ENCODE results near the gene ELFN2.

Gene ELFN2

DNA sequence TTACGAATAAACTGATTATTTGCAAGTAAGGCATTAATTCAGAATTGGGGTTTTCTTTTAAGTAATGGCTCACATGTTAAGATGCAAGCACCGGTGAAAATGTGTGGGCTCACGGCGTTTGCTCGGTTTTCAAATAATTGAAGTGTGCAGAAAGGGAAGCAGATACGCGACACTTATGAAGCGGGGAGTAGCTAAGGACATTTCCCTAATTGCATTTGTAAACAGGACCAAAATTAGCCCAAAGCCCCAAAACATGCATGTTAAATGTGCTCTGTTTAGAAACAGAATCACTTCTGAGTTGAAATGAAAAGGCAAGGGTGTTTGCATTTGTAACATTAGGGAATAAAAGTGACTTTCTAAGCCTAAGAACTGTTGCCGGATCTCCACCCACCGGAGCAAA, 61.3 kb downstream of the ELFN2 start:
- H3K27ac ChIP-seq, result no peak overlapping the region
- TF ChIP-seq ZFX (IDR thresholded peaks at IDR 0.05; ENCODE audit: borderline replicate concordance), result no peak
- TF ChIP-seq, protein P1, sequence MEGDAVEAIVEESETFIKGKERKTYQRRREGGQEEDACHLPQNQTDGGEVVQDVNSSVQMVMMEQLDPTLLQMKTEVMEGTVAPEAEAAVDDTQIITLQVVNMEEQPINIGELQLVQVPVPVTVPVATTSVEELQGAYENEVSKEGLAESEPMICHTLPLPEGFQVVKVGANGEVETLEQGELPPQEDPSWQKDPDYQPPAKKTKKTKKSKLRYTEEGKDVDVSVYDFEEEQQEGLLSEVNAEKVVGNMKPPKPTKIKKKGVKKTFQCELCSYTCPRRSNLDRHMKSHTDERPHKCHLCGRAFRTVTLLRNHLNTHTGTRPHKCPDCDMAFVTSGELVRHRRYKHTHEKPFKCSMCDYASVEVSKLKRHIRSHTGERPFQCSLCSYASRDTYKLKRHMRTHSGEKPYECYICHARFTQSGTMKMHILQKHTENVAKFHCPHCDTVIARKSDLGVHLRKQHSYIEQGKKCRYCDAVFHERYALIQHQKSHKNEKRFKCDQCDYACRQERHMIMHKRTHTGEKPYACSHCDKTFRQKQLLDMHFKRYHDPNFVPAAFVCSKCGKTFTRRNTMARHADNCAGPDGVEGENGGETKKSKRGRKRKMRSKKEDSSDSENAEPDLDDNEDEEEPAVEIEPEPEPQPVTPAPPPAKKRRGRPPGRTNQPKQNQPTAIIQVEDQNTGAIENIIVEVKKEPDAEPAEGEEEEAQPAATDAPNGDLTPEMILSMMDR (IDR thresholded peaks at IDR 0.05), result no peak

DNA sequence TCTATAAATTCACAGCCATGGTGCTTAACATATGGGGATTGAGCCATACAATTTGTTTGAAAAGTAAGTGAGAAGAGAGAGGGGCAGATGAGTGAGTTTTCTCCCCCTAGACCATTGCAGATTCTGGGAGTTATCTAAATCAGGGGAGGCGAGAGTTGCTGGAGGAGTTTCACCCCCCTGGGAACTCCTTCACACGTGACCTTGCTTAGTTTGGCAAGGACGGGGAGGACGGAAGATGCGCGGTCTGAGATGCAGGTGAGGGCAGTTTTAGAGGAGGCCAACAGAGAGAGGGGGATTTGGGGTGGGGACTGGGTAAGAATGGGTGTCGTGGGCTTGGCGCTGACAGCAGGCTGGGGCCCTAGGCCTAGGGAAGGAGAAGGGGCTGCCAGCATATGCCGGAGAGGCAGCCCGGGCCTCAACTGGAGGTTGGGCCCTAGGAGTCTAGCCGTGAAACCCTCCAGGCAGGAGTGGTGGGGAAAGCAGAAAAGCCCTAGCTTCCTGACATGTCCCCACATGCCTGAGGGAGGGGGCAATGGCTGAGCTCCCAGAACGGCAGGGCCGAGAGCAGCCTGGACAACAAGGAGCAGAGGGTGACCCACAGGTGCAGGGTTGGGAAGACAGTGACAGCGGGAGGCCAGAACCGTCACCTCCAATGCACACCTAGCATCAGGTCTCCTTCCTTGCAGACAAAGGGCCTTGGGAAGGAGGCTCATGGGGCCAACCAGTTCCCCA, 63.9 kb downstream of the ELFN2 start:
- H3K27ac ChIP-seq, result no peak overlapping the region
- TF ChIP-seq, protein P1 (IDR thresholded peaks at IDR 0.05), result no peak
- TF ChIP-seq ZFX (IDR thresholded peaks at IDR 0.05; ENCODE audit: borderline replicate concordance), result no peak

DNA sequence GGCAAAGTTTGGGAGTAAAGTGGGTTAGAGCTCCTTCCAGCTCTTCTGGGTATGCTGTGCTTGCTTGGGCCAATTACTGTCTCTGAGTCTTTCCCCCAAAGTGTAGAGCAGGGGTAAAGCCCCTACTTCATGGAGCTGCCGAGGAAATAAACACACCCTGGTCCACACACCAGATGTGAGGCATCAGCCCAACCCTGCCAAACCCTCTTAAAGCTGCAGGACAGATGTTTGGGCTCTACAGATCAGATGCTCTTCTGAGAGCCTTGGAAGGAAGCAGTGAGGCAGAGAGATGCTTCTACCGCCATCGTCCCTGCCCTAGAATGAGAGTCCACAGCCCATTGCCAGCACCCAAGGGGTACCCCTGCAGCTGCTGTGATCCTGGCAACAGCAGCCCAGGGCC, 64.7 kb downstream of the ELFN2 start:
- no peak for TF ChIP-seq ZFX (IDR thresholded peaks at IDR 0.05; ENCODE audit: borderline replicate concordance)
- TF ChIP-seq, protein P1 (IDR thresholded peaks at IDR 0.05), result no peak
- no peak overlapping the region for H3K27ac ChIP-seq

DNA sequence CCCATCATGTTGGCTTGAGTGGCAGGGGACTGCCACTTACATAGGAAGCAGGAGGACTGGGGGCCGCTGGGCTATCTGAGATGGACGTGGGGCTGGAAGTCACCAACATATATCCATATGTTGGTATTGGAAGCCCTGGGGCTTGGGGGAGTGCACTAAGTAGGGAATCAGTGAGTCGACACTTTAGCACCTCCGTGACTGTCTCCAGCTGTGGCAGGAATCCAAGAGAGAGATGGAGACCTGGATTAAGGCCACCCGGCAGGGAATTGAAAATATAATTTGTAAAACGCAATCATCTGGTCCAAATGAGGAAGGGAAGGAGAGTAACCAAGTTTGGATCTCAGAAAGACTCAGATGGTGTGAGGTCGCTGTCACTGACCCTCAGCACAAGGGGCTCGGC, 68.4 kb downstream of the ELFN2 start:
- H3K27ac ChIP-seq, result no peak overlapping the region
- TF ChIP-seq, protein P1 (IDR thresholded peaks at IDR 0.05), result no peak
- TF ChIP-seq ZFX (IDR thresholded peaks at IDR 0.05; ENCODE audit: borderline replicate concordance), result no peak

DNA sequence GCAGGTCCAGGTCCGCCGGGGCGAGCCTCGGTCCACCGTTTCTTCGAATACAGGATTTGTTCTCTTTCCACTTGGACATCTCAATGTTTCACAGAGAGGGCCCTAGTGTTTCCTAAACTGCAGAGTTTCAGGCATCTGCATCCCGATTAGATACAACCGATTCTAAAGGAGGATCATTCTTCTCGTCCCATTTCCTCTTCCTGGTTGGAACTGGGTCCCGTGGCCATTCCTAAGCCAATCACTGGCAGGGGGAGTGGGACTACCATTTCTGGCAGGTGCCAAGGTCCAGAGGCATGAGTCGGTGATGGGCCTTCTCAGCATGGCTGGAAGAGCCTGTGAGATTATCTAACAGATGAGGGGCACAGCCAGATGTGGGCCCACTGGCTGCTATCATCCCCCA, 68.9 kb downstream of the ELFN2 start:
- TF ChIP-seq, protein P1 (IDR thresholded peaks at IDR 0.05), result no peak
- TF ChIP-seq ZFX (IDR thresholded peaks at IDR 0.05; ENCODE audit: borderline replicate concordance), result no peak
- H3K27ac ChIP-seq, result no peak overlapping the region

DNA sequence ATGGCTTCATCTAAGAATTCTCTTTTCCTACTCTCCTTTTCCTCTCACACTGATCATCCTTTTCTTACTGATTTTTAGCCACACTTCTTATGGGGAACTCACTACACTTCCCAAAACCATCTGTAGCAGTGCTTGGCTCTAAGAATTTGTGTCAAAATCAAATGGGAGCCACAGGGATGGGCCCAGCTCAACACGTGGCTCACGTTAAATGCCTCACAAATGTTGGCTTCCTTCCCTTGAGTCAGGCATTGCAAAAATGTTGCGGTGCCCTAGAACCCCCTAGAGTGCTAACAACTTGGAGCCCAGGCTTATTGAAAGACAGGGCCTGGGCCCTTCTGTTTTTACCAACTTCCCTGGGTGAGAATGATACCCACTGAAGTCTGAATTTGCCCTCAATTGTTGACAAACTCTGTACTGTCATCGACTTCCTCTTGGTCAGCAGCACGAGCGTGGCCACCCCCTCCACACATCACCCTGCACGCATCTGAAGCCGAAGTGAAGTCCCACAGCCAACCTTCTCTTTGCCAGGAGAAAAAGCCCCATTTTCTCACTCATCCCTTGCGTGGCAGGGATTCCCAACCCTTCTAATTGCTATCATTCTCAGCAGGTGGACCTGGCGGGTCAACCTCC, 69.7 kb downstream of the ELFN2 start:
- TF ChIP-seq, protein P1 (IDR thresholded peaks at IDR 0.05), result no peak
- TF ChIP-seq ZFX (IDR thresholded peaks at IDR 0.05; ENCODE audit: borderline replicate concordance), result no peak
- H3K27ac ChIP-seq, result no peak overlapping the region

DNA sequence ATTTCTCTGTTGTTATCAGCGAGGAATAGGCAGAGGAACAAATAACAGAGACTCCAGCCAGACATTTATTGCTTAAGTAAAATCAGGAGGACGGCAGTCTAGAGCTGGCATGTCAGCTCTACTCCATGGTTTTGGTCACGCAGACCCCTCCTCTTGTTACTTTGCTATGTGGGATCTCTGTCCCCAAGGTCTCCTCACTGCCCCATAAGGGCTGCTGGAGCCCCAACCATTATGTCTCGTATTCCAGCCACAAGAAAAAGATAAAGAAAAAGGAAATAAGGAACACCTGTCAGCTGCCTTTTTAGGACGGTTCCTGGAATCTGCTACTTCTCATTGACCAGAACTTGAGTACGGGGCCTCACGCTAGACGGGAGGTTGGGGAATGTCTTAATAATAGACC, 70.4 kb downstream of the ELFN2 start:
- no peak overlapping the region for H3K27ac ChIP-seq
- TF ChIP-seq, protein P1 (IDR thresholded peaks at IDR 0.05), result no peak
- no peak for TF ChIP-seq ZFX (IDR thresholded peaks at IDR 0.05; ENCODE audit: borderline replicate concordance)
